Measurements from ENCODE around the gene TMEM187.

The TMEM187 gene

GRCh38 chrX:153935326-153935851 lies 37.2 kb upstream of the TMEM187 start:
- DNase-seq = no peak

GRCh38 chrX:153937056-153937455 lies 35.5 kb upstream of the TMEM187 start:
- no peak for DNase-seq

DNA sequence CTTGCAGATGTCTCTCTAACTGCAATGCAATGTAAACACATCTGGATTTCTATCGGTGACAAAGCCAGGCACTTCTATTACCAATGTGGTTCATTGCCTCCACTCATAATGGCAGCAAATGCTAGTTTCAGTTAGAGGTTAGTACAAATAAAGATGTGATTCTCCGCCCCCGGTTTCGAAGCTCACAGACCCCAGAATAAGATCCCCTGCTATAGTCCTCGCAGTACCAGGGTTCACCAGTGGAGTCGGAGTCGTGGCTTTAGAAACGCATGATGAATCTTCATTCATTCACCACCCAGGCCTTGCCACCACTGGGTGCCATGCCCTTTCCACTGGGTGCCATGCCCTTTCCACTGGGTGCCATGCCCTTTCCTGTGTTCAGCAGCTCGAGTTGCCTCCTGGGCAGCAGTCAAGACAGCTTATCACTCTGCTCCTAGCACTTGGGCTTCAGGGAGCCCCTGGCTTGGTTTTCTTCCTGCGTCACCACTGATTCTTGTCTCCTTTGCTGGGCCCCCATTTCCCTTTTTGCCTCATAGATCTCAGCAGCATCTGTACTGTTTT lies 34.2 kb upstream of the TMEM187 start:
- DNase-seq = no peak

GRCh38 chrX:153939573-153939972 lies 33.0 kb upstream of the TMEM187 start:
- DNase-seq = no peak

DNA sequence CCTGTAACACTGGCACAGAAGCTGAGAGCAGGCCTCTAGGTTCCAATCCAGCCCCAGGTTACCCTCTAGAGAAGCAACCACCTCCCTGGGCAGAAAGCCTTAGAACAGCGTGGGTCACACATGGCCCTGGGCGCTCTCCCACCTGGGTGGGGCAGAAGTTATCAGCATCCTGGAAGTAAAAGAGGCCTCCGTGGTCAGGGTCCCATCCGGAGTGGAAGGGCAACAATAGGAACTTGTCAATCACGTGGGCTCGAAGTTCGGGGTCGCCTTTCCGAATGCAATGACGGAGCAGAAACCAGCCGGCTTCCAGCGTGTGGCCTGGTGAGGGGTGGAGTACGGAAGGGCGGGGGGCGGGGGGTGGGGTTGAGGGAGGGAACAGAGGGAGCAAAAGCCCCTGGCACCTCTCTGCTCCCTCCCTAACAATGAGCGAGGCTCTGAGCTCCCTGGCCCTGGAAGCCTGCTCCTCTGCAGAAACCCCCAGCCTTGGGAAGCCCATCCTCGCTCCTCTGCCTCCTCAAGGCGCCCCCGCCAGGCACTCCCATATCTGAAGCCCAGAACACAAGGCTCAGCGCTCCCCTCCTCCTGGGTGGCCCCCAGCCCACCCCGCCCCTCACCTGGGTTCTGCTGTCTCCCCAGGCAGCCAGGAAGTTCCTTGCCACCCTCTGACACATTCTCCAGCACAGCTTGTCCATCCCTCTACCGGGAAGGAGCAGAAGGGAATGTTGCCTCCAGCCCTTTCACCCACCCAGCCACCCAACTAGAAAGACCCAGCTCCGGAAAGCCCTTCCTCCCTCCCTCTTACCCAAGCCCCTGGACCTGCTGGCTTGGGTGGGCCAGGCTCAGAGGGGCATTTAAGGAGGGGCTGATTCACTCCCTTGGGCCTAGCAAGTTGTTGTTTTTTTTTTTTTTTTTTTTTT lies 31.0 kb upstream of the TMEM187 start:
- DNase-seq = no peak

- peak; percentile 44 to 47 for DNase-seq
Measured at GRCh38 chrX:153944140-153944799, 28.3 kb upstream of the TMEM187 start, which contains the start of gene RENBP. TSS of gene RENBP (minus strand) at chrX:153944643. CDS start at chrX:153944610, 33 bp downstream.

DNA sequence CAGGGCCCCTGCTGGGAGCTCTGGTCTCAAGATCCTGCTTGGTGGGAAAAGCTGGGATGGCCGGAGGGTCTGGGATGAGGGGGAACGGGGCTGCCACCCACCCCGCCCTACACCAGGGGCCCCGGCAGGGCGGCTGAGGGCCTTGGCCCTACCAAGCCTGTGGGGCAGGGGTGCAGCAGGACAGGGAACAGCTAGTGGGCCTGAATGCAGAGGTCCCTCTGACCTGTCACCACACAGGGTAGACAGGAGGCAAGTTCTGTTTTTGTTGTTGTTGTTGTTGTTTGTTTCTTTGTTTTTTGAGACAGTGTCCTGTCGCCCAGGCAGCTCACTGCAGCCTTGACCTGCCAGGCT lies 27.8 kb upstream of the TMEM187 start:
- no peak for DNase-seq

- DNase-seq = no peak
Measured at GRCh38 chrX:153945956-153946943, 26.3 kb upstream of the TMEM187 start.

- DNase-seq = peak; percentile 56 to 76
Measured at GRCh38 chrX:153947009-153947769, 25.4 kb upstream of the TMEM187 start.

DNA sequence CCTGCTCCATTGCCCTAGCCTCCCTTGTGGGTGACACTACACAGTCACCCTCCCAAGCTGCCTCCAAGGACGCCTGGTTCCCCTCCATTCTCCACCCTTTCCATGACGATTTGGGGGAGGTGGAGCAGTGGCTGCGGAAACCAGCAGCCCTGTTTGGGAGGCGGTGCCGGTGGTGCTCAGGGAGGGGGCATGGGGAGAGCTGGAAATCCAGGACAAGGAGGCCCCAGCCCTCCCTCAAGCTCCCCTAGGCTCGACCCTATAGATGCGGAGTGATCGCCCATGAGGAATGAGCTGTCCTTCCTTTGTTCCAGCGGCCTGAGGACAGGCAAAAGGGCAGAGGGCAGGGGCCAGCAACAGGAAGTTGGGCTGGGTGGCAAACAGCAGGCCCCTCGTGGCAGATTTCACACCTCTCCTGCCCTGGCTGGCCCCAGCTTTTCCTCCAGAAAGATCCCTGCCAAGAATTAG lies 24.5 kb upstream of the TMEM187 start:
- no peak for DNase-seq

- no peak for DNase-seq
Measured at GRCh38 chrX:153948847-153949805, 23.4 kb upstream of the TMEM187 start.

- DNase-seq = no peak
Measured at GRCh38 chrX:153950127-153950526, 22.4 kb upstream of the TMEM187 start.

DNA sequence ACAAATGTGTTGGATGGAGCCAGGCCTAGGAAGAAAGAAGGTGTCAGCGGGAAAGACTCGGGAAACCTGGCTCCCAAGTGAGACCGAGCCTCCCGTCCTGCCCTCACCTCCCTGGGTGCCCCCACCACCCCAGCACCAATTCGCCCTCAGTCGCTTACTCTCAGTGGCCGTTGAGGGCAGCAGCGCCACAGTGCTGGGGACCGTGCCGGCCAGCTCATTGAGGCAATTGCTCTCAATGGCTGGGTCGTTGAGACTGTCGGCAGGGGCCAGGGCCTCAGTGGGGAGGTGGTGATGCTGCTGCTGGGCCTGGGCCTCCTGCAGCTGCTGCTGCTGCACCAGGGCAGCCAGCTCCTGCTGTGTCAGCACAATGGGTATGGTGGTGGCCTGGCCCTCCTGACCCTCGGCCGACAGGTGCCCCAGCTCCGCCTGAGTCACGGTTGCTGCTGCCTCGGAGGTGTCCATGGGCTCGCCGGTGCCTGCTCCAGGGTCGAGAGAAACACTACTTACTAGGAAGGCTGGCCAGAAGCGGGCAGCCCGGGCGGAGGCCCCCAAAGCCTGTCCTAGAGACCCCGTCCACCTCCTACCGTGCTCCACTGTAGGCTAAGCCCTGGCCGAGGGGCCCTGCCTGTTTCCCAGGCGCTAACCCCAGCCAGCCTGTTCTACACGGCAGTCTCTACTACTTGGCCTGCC lies 20.7 kb upstream of the TMEM187 start:
- DNase-seq = no peak

GRCh38 chrX:153952373-153953026 lies 20.1 kb upstream of the TMEM187 start:
- no peak for DNase-seq

GRCh38 chrX:153953342-153953830 lies 19.2 kb upstream of the TMEM187 start:
- peak; percentile 23 to 82 for DNase-seq

- no peak for DNase-seq
Measured at GRCh38 chrX:153953892-153954557, 18.5 kb upstream of the TMEM187 start.

GRCh38 chrX:153954558-153955227 lies 17.9 kb upstream of the TMEM187 start:
- no peak for DNase-seq

All from inflammatory macrophage treated with lipopolysaccharide for 1 hour (primary cell).